Endothelial cell (in vitro differentiated cells): ENCODE results near the gene SLAMF6. TPM values are rescaled to one million over a fixed set of nuclear protein-coding genes. Genes with fewer than 3 reads are reported as not detected.
A peak's percentile ranks its signal among the peaks of the same experiment; 100 is the strongest.
"Not testable (repeated sequence)": the region's sequence is repeated elsewhere in the genome, so short reads cannot be mapped to it uniquely, and the experiment has no call there.

Experiments used
- DNase-seq: peaks from one replicate; pipeline ENCODE4 v3.0.0; 2021; ENCODE audit warnings: low spot score
- H3K27ac Mint-ChIP-seq: one replicate; pipeline ENCODE4 v1.8.0; 2021; ENCODE audit warnings: mixed read lengths, inconsistent platforms; ENCODE audit not compliant: unreplicated experiment
- H3K27me3 Mint-ChIP-seq: one replicate; pipeline ENCODE4 v1.8.0; 2021; ENCODE audit warnings: mild to moderate bottlenecking, moderate library complexity, mixed read lengths, inconsistent platforms; ENCODE audit not compliant: unreplicated experiment
- H3K36me3 Mint-ChIP-seq: one replicate; pipeline ENCODE4 v1.8.0; 2021; ENCODE audit warnings: mild to moderate bottlenecking, low read depth, mixed read lengths, inconsistent platforms; ENCODE audit not compliant: unreplicated experiment
- H3K4me1 Mint-ChIP-seq: one replicate; pipeline ENCODE4 v1.8.0; 2021; ENCODE audit warnings: mild to moderate bottlenecking, mixed read lengths, inconsistent platforms; ENCODE audit not compliant: unreplicated experiment
- H3K4me3 Mint-ChIP-seq: one replicate; pipeline ENCODE4 v1.8.0; 2021; ENCODE audit warnings: mild to moderate bottlenecking, mixed read lengths, inconsistent platforms; ENCODE audit not compliant: unreplicated experiment
- H3K9me3 Mint-ChIP-seq: one replicate; pipeline ENCODE4 v1.8.0; 2021; ENCODE audit warnings: mixed read lengths, inconsistent platforms; ENCODE audit not compliant: unreplicated experiment
- total RNA-seq: library from RNA; stranded (reverse); fragmentation: NEBNext Ultra II Directional; extraction: Animal tissue kit (Norgen Biotek cat#: 25700); gene quantifications from one replicate; pipeline ENCODE4 v1.2.1, GENCODE V29; 2021; ENCODE audit not compliant: unreplicated experiment
- TF ChIP-seq, protein P1 (sequence below): fragments of 200-600 bp; sonication (generic); IDR thresholded peaks from one replicate; pipeline ENCODE4 v1.5.0; 2021; ENCODE audit warnings: antibody characterized with exemption; ENCODE audit not compliant: unreplicated experiment

SLAMF6 gene
- total RNA-seq, 1 donor from 2014 or later, result not detected

DNA sequence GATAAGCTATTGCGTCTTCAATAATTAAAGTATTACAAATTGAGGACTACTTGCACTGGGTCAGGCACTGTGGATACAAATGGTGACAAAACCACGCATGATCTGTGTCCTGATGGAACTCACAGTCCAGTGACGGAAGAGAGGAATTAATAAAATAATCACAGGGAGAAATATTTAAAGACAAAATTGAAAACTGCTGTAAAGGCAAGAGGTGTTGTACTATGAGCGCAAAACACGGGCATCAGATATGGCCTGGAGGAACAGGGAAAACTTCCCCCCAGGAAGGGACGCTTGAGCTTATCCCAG is 16.6 kb upstream of the SLAMF6 start:
- DNase-seq, result no peak
- TF ChIP-seq, protein P1, sequence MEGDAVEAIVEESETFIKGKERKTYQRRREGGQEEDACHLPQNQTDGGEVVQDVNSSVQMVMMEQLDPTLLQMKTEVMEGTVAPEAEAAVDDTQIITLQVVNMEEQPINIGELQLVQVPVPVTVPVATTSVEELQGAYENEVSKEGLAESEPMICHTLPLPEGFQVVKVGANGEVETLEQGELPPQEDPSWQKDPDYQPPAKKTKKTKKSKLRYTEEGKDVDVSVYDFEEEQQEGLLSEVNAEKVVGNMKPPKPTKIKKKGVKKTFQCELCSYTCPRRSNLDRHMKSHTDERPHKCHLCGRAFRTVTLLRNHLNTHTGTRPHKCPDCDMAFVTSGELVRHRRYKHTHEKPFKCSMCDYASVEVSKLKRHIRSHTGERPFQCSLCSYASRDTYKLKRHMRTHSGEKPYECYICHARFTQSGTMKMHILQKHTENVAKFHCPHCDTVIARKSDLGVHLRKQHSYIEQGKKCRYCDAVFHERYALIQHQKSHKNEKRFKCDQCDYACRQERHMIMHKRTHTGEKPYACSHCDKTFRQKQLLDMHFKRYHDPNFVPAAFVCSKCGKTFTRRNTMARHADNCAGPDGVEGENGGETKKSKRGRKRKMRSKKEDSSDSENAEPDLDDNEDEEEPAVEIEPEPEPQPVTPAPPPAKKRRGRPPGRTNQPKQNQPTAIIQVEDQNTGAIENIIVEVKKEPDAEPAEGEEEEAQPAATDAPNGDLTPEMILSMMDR, result no peak
- Mint-ChIP-seq H3K36me3 (no peaks in the 10 kb centered on the region), H3K4me1 (peaks cover 36% of the 10 kb centered on the region), H3K4me3 (peak overlapping the region; percentile 69), H3K27ac (peak overlapping the region; percentile 100), H3K27me3 (peaks cover 4% of the 10 kb centered on the region), H3K9me3 (no peaks in the 10 kb centered on the region)

DNA sequence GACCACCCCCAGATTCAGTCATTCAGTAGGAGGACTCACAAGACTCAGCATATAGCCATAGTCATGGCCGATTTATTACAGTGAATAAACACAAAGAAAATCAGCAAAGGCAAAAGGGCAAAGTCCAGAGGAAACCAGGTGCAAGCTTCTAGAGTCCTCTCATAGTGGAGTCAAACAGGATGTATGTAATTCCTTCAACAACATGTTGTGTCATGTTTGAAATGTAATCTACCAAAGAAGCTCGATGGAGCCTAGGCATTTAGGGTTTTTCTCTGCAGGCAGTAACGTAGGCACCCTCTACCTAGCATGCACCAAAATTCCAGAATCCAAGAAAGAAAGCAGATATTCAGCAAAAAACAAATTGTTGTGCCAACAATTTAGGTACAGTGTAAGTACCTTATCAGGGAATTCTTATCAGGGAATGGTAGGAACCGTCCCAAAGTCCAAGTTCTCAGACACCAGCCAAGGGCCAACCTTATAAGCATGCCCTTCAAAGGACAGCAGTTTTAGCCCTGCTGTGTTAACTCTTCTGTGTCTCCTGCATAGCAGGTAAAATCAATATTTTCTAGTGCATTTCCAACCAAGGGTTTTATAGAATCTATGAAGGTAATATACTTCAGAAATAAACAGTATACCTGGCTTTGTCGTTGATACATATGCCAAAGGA is 16.1 kb upstream of the SLAMF6 start:
- Mint-ChIP-seq H3K4me3 (no peak overlapping the region), H3K4me1 (peaks cover 36% of the 10 kb centered on the region)

DNA sequence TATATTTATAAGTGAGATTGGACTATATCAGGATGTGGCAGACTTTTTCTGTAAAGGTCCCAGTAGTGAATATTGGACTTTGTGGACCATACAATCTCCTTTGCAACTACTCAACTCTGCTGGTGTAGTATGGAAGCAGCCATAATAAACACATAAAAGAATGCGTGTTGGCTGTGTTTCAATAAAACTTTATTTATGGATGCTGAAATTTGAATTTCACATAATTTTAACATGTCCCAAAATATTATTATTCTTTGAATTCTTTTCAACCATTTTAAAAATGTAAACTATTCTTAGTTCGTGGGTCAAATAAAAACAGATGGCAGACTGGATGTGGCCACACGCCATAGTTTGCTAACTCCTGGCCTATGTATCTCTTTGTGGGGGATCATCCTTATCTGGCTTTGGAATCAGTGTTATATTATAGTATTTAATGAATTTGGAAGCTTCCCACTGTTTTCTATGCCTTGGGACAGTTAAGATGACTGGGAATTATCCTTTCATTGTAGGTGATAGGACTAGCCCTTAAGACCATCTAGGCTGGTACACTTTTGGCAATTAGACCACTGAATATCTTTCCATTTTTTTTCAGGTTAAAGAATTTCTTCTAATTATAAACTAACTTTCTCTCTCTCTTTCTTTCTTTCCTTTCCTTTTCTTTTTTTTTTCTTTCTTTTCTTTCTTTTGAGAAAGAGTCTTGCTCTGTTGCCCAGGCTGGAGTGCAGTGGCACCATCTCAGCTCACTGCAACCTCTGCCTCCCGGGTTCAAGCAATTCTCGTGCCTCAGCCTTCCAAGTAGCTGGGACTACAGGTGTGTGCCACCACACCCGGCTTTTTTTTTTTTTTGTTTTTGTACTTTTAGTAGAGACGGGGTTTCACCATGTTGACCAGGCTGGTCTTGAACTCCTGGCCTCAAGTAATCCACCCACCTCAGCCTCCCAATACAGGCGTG is 14.9 kb upstream of the SLAMF6 start:
- no peak for DNase-seq
- Mint-ChIP-seq H3K4me1 (peaks cover 33% of the 10 kb centered on the region), H3K4me3 (no peak overlapping the region), H3K36me3 (no peaks in the 10 kb centered on the region), H3K27ac (no peak overlapping the region), H3K27me3 (peaks cover 4% of the 10 kb centered on the region), H3K9me3 (no peaks in the 10 kb centered on the region)
- TF ChIP-seq, protein P1, result no peak

More for the DNA sequence above, 16.1 kb upstream of the SLAMF6 start:
- H3K27ac Mint-ChIP-seq, result peak overlapping the region; percentile 100
- DNase-seq, result no peak
- H3K36me3 Mint-ChIP-seq, result no peaks in the 10 kb centered on the region
- TF ChIP-seq, protein P1, result no peak
- peaks cover 4% of the 10 kb centered on the region for H3K27me3 Mint-ChIP-seq
- no peaks in the 10 kb centered on the region for H3K9me3 Mint-ChIP-seq

DNA sequence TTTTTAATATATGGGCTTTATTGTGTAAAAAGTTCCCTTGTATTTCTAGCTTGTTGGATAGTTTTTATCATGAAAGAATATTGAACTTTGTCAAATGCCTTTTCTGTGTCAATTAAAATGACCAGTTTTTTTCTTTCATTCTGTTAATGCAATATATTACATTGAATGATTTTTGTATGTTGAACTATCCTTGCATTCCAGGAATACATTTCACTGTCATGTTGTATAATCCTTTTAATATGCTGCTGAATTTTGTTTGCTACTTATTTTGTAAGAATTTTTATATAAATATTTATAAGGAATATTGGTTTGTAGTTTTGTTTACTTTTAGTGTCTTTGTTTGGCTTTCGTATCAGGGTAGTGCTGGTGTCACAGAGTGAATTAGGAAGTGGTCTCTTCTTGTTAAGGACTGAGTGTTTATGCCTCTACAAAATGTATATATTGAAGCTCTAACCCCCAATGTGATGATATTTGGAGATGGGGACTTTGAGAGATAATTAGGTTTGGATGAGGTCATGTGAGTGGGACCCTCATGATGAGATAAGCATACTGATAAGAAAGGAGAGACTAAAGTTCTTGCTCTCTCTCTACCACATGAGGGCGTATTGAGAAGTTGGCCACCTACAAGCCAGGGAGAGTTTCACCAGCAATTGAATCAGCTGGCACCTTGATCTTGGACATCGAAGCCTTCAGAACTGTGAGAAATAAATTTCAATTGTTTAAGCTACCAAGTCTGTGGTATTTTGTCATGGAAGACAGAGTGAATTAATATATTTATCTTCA is 12.0 kb upstream of the SLAMF6 start:
- TF ChIP-seq, protein P1, result no peak
- Mint-ChIP-seq H3K4me1 (peaks cover 14% of the 10 kb centered on the region), H3K27ac (no peak overlapping the region), H3K27me3 (no peaks in the 10 kb centered on the region), H3K9me3 (no peaks in the 10 kb centered on the region), H3K4me3 (no peak overlapping the region), H3K36me3 (no peaks in the 10 kb centered on the region)
- DNase-seq, result no peak

DNA sequence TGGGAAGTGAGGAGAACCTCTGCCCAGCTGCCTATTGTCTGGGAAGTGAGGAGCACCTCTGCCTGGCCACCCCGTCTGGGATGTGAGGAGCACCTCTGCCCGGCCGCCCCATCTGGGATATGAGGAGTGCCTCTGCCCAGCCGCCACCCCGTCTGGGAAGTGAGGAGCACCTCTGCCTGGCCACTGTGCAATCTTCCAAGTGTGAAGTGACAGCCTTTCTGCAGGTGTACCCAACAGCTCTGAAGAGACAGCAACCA is 9.4 kb upstream of the SLAMF6 start:
- H3K4me1 Mint-ChIP-seq, H3K9me3 Mint-ChIP-seq, H3K4me3 Mint-ChIP-seq, H3K27me3 Mint-ChIP-seq, DNase-seq, H3K27ac Mint-ChIP-seq, H3K36me3 Mint-ChIP-seq: not testable (repeated sequence)

DNA sequence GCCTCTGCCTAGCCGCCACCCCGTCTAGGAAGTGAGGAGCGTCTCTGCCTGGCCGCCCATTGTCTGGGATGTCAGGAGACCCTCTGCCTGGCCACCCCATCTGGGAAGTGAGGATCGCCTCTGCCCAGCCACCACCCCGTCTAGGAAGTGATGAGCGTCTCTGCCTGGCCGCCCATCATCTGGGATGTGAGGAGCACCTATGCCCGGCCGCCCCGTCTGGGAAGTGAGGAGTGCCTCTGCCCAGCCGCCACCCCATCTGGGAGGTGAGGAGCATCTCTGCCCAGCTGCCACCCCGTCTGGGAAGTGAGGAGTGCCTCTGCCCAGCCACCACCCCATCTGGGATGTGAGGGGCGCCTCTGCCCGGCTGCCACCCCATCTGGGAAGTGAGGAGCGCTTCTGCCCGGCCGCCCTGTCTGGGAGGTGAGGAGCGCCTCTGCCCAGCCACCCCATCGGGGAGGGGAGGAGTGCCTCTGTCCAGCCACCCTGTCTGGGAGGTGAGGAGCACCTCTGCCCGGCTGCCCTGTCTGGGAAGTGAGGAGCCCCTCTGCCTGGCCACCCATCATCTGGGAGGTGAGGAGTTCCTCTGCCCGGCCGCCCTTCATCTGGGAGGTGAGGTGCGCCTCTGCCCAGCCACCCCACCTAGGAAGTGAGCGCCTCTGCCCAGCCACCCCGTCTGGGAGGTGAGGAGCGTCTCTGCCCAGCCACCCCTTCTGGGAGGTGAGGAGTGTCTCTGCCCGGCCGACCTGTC is 8.9 kb upstream of the SLAMF6 start:
- not testable (repeated sequence) for H3K4me1 Mint-ChIP-seq, H3K4me3 Mint-ChIP-seq, H3K27ac Mint-ChIP-seq, DNase-seq, H3K9me3 Mint-ChIP-seq, H3K36me3 Mint-ChIP-seq, H3K27me3 Mint-ChIP-seq

DNA sequence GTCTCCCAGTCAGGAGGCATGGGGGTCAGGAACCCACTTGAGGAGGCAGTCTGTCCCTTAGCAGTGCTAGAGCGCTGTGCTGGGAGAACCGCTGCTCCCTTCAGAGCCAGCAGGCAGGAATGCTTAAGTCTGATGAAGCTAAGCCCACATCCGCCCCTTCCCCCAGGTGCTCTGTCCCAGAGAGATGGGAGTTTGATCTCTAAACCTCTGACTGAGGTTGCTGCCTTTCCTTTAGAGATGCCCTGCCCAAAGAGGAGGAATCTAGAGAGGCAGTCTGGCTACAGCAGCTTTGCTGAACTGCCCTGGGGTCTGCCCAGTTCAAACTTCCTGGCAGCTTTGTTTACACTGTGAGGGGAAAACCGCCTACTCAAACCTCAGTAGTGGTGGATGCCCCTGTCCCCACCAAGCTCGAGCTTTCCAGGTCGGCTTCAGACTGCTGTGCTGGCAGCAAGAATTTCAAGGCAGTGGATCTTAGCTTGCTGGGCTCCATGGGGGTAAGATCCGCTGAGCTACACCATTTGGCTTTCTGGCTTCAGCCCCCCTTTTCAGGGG is 6.4 kb upstream of the SLAMF6 start:
- H3K9me3 Mint-ChIP-seq, H3K36me3 Mint-ChIP-seq, H3K4me3 Mint-ChIP-seq, H3K27me3 Mint-ChIP-seq, DNase-seq, H3K27ac Mint-ChIP-seq, H3K4me1 Mint-ChIP-seq: not testable (repeated sequence)
